GM18858 (cell line): ENCODE measurements around the gene BIK.

ENCODE experiments used
- ATAC-seq: cut with Tn5 transposase; IDR thresholded peaks from one replicate; pipeline ENCODE4 v1.9.1; 2021; ENCODE audit not compliant: unreplicated experiment

The BIK gene

GRCh38 chr22:43110444-43110926 is at the start of gene BIK:
Gene BIK (plus strand): TSS chr22:43110750. CDS start chr22:43124023, 13,273 bp downstream.
- no peak for ATAC-seq

GRCh38 chr22:43066134-43066533 is 44.4 kb upstream of the BIK start:
- no peak for ATAC-seq

- ATAC-seq = no peak
These were observed 43.6 kb upstream of the BIK start for GRCh38 chr22:43066844-43067385.

GRCh38 chr22:43077121-43077877 is 33.3 kb upstream of the BIK start:
- ATAC-seq = no peak

- no peak for ATAC-seq
These were observed 32.0 kb upstream of the BIK start for GRCh38 chr22:43078522-43078921.

- no peak for ATAC-seq
These were observed 30.8 kb upstream of the BIK start for GRCh38 chr22:43079742-43080141.

- ATAC-seq = no peak
These were observed 29.9 kb upstream of the BIK start for GRCh38 chr22:43080616-43081015.

DNA sequence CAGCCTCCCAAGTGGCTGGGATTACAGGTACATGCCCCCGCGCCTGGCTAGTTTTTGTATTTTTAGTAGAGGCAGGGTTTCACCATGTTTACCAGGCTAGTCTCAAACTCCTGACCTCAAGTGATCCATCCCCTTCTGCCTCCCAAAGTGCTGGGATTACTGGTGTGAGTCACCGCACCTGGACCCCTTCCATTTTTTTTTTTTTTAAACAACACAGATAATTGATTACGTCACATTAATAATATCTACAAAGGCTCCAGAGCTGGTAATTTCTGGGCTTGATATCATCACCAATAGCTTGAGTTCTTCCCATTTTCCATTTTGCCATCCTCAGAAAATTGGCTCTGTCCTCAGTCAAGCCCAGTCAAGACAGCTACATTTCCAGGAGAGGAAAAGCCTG is 28.6 kb upstream of the BIK start:
- ATAC-seq = no peak

- ATAC-seq = no peak
These were observed 24.6 kb upstream of the BIK start for GRCh38 chr22:43085658-43086606.

DNA sequence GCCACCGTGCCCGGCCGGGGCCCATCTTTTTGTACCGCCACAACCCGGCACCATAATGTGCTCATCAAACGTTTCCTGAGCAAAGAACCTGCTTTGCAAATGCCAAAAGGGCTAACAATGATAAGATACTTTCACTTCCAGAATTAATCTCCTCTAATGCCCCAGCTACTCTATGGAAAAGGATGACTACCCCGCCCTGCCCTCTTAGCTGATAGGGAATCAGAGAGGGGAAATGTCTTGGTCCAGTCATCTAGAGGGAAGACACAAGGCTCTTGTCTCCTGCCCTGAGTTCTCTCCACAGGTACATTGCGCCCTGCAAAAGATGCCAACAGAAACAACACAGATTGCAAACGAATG is 21.9 kb upstream of the BIK start:
- ATAC-seq = no peak

GRCh38 chr22:43088984-43089717 is 21.4 kb upstream of the BIK start, which contains the start of gene TTLL1:
Gene TTLL1 (minus strand): TSS chr22:43089391. CDS start chr22:43075586, 13,805 bp downstream.
- ATAC-seq = no peak

- no peak for ATAC-seq
These were observed 20.3 kb upstream of the BIK start for GRCh38 chr22:43090130-43090789.

DNA sequence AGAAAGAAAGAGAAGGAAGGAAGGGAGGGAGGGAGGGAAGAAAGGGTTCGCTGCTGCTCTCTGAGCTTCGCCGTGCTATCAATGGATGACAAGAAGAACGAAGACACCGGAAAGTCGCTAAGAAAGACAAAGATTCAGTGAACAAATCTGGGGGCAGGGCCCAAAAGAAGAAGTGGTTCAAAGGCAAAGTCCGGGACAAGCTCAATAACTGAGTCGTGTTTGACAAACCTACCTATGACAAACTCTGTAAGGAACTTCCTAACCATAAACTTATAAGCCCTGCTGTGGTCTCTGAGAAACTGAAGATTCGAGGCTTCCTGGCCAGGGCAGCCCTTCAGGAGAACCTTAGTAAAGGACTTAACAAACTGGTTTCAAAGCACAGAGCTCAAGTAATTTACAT is 18.5 kb upstream of the BIK start:
- no peak for ATAC-seq

DNA sequence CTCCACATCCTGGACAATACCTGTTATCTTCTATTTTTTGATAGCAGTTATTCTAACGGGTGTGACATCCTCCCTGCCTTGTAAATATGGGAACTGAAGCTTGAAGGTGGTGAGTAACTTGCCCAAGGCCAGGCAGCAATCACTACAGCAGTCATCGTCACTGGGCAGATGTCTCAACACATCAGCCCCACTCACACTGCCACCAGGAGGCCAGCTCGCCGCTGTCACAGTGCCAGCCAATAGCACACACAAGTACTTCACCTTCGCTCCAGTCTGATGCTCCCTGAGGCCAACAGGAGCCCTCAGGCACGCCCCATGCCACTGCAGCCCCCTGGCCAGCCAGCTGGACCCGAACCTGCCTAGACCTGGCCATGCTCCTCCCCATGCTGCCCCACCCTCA is 16.5 kb upstream of the BIK start:
- no peak for ATAC-seq

GRCh38 chr22:43094551-43094950 is 16.0 kb upstream of the BIK start:
- no peak for ATAC-seq

GRCh38 chr22:43096420-43096819 is 14.1 kb upstream of the BIK start:
- no peak for ATAC-seq

- ATAC-seq = no peak
These were observed 12.2 kb upstream of the BIK start for GRCh38 chr22:43098356-43098755.

GRCh38 chr22:43099095-43099494 is 11.5 kb upstream of the BIK start:
- no peak for ATAC-seq

DNA sequence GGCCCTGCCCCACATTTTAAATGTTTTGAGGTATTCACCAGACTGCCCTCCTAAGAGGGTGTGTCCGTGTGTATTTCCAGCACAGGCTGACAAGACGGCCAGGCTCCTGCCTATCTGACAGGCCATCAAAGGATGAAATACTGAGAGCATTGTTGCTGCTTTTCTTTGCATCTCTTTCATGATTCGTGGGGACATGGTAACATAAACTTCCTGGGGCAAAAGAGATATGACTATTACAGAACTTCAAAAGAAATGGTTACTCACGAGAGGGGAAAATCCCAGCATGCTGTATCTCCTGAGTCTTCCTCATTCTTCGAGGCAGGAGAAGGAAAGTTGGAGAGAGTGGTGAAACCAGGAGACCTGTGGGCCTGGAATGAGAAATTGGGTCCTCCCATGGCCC is 10.3 kb upstream of the BIK start:
- no peak for ATAC-seq

DNA sequence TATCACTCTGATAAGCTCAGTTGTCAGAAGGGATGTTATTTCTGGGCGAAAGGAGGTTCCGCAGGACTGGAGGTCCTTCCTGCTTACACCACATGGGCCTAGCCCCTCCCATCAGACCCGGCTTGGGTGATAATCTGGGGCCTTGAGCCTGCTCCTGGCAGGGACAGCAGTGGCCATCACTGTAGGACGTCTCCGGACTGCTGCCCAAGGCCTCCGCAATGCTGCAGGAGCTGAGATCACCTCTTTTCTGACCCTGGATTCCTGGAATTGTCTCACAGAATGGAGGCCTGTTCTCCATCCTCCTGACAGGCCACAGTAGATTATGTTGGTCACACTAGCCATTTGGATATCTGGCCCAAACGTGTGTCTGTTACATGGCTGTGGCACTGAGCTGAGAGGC is 9.2 kb upstream of the BIK start:
- no peak for ATAC-seq
